ENCODE data around the gene IFNL3. TPM values are rescaled to one million over a fixed set of nuclear protein-coding genes. Genes with fewer than 3 reads are reported as not detected.
"Not testable (repeated sequence)": the region's sequence is repeated elsewhere in the genome, so short reads cannot be mapped to it uniquely, and the experiment has no call there.

IFNL3 gene
- total RNA-seq = not detected
- polyA plus RNA-seq = under 1 TPM in 1 of 3 donors, not detected in 2; 0.22 TPM

- H3K36me3 ChIP-seq; DNase-seq; H3K9me3 ChIP-seq; intact Hi-C loops (cut with DNase I); H3K27ac ChIP-seq; H3K4me3 ChIP-seq: not testable (repeated sequence)
- H3K27me3 ChIP-seq = peaks cover 22 to 49% (median 42%) of the 10 kb centered on the region in 3 donors
- 85 to 86% methylated on average over 12 of the region's 12 CpGs for WGBS, 2 donors
- H3K4me1 ChIP-seq = peaks cover 0 to 15% (median 12%) of the 10 kb centered on the region in 4 donors
Observed at GRCh38 chr19:39244410-39245100, at the start of gene IFNL3. Gene IFNL3, minus strand, starts transcription at chr19:39245006. Its CDS starts 39 bp downstream, at chr19:39244967.

- DNase-seq = peak; percentile 19
- Histone ChIP-seq H3K36me3 (no peaks in the 10 kb centered on the region), H3K9me3 (no peaks in the 10 kb centered on the region), H3K27ac (no peak overlapping the region), H3K4me1 (no peaks in the 10 kb centered on the region), H3K27me3 (peaks cover 0 to 21% (median 0%) of the 10 kb centered on the region in 3 donors), H3K4me3 (no peak overlapping the region)
- TF ChIP-seq CTCF (IDR thresholded peaks at IDR 0.05) = no peak
- TF ChIP-seq POLR2A (IDR thresholded peaks at IDR 0.05) = no peak
- TF ChIP-seq EP300 (IDR thresholded peaks at IDR 0.05) = no peak
- no peak for TF ChIP-seq POLR2AphosphoS5 (IDR thresholded peaks at IDR 0.05)
- intact Hi-C loops (cut with DNase I) = no loop called here
- WGBS, 2 donors = 75 to 76% methylated on average over 4 of the region's 4 CpGs
Observed at GRCh38 chr19:39293394-39293793, 48.6 kb upstream of the IFNL3 start.

- 91 to 94% methylated on average over 1 of the region's 1 CpG for WGBS, 2 donors
- no peak for DNase-seq
- H3K4me1 ChIP-seq = no peaks in the 10 kb centered on the region
- TF ChIP-seq CTCF (IDR thresholded peaks at IDR 0.05) = no peak
- no peak for TF ChIP-seq POLR2AphosphoS5 (IDR thresholded peaks at IDR 0.05)
- no peak for TF ChIP-seq EP300 (IDR thresholded peaks at IDR 0.05)
- no peak for TF ChIP-seq POLR2A (IDR thresholded peaks at IDR 0.05)
- no peaks in the 10 kb centered on the region for H3K27me3 ChIP-seq
- no peak overlapping the region for H3K4me3 ChIP-seq
- no peak overlapping the region for H3K27ac ChIP-seq
- intact Hi-C loops (cut with DNase I) = no loop called here
- H3K36me3 ChIP-seq = no peaks in the 10 kb centered on the region
- peaks cover 0 to 17% (median 0%) of the 10 kb centered on the region in 4 donors for H3K9me3 ChIP-seq
Observed at GRCh38 chr19:39284032-39284431, 39.2 kb upstream of the IFNL3 start.

GRCh38 chr19:39282021-39282420 lies 37.2 kb upstream of the IFNL3 start:
- WGBS, 2 donors = 56 to 66% methylated on average over 1 of the region's 1 CpG
- Histone ChIP-seq H3K36me3 (no peaks in the 10 kb centered on the region), H3K27ac (no peak overlapping the region), H3K4me1 (no peaks in the 10 kb centered on the region), H3K4me3 (no peak overlapping the region), H3K9me3 (peaks cover 0 to 17% (median 0%) of the 10 kb centered on the region in 4 donors), H3K27me3 (peaks cover 0 to 7% (median 0%) of the 10 kb centered on the region in 3 donors)
- DNase-seq = no peak
- intact Hi-C loops (cut with DNase I) = no loop called here
- TF ChIP-seq POLR2A (IDR thresholded peaks at IDR 0.05) = no peak
- TF ChIP-seq CTCF (IDR thresholded peaks at IDR 0.05) = no peak
- no peak for TF ChIP-seq EP300 (IDR thresholded peaks at IDR 0.05)
- no peak for TF ChIP-seq POLR2AphosphoS5 (IDR thresholded peaks at IDR 0.05)

- WGBS, 2 donors = 45 to 67% methylated on average over 7 of the region's 7 CpGs
- peaks cover 0 to 13% (median 0%) of the 10 kb centered on the region in 3 donors for H3K27me3 ChIP-seq
- intact Hi-C loops (cut with DNase I) = no loop called here
- H3K9me3 ChIP-seq = peaks cover 0 to 10% (median 0%) of the 10 kb centered on the region in 4 donors
- TF ChIP-seq CTCF (IDR thresholded peaks at IDR 0.05) = no peak
- no peak for TF ChIP-seq POLR2AphosphoS5 (IDR thresholded peaks at IDR 0.05)
- TF ChIP-seq POLR2A (IDR thresholded peaks at IDR 0.05) = no peak
- TF ChIP-seq EP300 (IDR thresholded peaks at IDR 0.05) = no peak
- DNase-seq = no peak
- H3K27ac ChIP-seq = no peak overlapping the region
- no peaks in the 10 kb centered on the region for H3K4me1 ChIP-seq
- no peaks in the 10 kb centered on the region for H3K36me3 ChIP-seq
- no peak overlapping the region for H3K4me3 ChIP-seq
Observed at GRCh38 chr19:39277598-39277997, 32.8 kb upstream of the IFNL3 start.

All from sigmoid colon (tissue), 7 donors.